Choroid plexus epithelial cell (primary cell): ENCODE data around the gene PTPRZ1.

Source experiments
- DNase-seq: peaks from one replicate; pipeline ENCODE4 v3.0.0-alpha.2; 2010; ENCODE audit warnings: low read depth
- H3K4me3 ChIP-seq: 2 replicates; pipeline ENCODE4 v1.5.1; 2011; ENCODE audit warnings: low read depth, mild to moderate bottlenecking, control low read depth, low read length, moderate library complexity
- CTCF ChIP-seq: conservative IDR thresholded peaks from 2 replicates; pipeline ENCODE4 v1.5.1; 2011; ENCODE audit warnings: low read depth, mild to moderate bottlenecking, control low read depth, inconsistent platforms, low read length, moderate library complexity

The PTPRZ1 gene

DNA sequence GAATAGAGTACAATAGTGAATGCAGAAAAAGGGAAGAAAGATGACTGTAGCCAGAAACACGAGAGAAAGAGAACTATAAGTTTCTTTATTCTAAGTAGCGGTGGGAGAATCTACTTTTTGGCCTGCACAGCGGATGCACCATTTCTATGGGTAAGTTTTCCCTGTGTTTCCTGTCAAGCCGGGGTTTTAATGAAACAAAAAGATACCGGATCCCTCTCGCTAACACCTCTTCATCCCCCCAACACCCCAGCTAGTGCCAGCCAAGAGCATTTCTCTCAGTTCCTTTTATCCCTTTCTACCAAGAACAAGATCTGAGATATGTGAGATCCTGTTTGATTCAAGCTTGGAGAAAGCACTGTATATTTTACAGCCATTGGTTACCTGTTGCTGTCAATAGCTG, 14.7 kb downstream of the PTPRZ1 start:
- DNase-seq: no peak
- no peak for TF ChIP-seq CTCF
- H3K4me3 ChIP-seq: no peak overlapping the region

DNA sequence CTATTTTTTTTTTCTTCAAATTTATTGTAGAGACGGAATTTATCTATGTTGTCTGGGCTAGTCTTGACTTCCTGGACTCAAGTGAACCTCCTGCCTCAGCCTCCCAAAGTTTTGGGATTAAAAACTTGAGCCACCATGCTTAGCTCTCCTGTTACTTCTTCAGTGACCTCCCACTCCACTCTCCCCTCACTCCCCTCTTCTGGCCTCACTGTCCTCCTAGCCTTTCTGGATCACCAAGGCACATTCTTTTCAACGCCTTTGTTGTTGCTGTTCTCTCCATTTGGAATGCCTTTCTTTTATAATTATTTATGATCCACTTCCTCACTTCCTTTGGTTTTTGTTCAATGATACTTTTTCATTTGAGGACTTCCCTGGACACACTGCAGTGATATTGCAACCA, 17.9 kb downstream of the PTPRZ1 start:
- DNase-seq: no peak
- TF ChIP-seq CTCF: no peak
- H3K4me3 ChIP-seq: no peak overlapping the region

GRCh38 chr7:121891731-121892130, 18.8 kb downstream of the PTPRZ1 start:
- DNase-seq: no peak
- no peak for TF ChIP-seq CTCF
- no peak overlapping the region for H3K4me3 ChIP-seq

DNA sequence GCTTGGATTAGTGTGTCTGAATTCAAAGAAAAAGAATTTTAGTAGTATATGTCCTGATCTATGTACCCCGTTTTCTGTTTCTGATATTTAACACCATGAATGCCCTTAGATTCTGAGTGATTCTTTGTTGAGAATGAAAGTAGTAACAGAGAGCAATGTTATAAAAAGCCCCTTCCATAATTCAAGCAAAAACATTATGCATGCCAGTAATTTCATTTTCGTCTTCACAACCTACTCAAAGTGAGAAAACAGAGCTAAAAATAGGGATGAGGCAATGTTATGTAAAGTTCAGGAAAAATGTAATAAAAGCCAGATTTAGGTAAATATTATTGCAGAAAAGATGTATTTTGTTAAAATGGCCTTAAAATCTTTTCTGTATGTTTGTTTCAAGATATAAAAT, 28.1 kb downstream of the PTPRZ1 start:
- TF ChIP-seq CTCF: no peak
- DNase-seq: no peak
- H3K4me3 ChIP-seq: no peak overlapping the region

DNA sequence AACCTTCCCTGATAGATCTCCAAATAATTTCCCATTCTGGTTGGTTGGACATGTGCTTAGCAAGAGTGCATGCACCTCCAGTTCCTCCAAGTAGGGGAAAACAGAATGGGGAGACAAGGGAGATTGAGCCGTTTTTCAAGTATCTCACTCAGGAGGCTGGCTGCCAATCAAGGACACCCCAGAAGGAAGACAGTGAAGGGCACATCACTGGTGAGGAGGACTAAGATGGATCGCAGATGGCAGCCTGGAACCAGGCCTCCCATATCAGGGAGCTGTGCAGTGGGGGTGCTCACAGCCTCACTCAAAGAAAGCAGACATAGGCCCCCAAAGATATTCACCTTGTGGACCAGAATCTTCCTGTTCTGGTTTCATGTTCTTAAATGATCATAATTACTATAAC, 31.2 kb downstream of the PTPRZ1 start:
- no peak for TF ChIP-seq CTCF
- DNase-seq: no peak

GRCh38 chr7:121908042-121908441, 35.1 kb downstream of the PTPRZ1 start:
- no peak for DNase-seq
- no peak for TF ChIP-seq CTCF
- H3K4me3 ChIP-seq: no peak overlapping the region

More for the DNA sequence above, 31.2 kb downstream of the PTPRZ1 start:
- no peak overlapping the region for H3K4me3 ChIP-seq

GRCh38 chr7:121909716-121910345, 36.9 kb downstream of the PTPRZ1 start:
- no peak for TF ChIP-seq CTCF
- no peak overlapping the region for H3K4me3 ChIP-seq
- no peak for DNase-seq
